A375 (cell line): ENCODE results near the gene CMTR2. TPM values are rescaled to one million over a fixed set of nuclear protein-coding genes. Genes with fewer than 3 reads are reported as not detected.

ENCODE experiments used
- total RNA-seq: library from RNA; depleted of rRNA; stranded (reverse); fragments of >200 nt; shearing (Covaris generic); gene quantifications from 2 replicates; pipeline ENCODE4 v1.2.3, GENCODE V29; 2014; rRNA removed

Gene CMTR2
- 14.9 and 15.2 TPM in 2 replicates for total RNA-seq

DNA sequence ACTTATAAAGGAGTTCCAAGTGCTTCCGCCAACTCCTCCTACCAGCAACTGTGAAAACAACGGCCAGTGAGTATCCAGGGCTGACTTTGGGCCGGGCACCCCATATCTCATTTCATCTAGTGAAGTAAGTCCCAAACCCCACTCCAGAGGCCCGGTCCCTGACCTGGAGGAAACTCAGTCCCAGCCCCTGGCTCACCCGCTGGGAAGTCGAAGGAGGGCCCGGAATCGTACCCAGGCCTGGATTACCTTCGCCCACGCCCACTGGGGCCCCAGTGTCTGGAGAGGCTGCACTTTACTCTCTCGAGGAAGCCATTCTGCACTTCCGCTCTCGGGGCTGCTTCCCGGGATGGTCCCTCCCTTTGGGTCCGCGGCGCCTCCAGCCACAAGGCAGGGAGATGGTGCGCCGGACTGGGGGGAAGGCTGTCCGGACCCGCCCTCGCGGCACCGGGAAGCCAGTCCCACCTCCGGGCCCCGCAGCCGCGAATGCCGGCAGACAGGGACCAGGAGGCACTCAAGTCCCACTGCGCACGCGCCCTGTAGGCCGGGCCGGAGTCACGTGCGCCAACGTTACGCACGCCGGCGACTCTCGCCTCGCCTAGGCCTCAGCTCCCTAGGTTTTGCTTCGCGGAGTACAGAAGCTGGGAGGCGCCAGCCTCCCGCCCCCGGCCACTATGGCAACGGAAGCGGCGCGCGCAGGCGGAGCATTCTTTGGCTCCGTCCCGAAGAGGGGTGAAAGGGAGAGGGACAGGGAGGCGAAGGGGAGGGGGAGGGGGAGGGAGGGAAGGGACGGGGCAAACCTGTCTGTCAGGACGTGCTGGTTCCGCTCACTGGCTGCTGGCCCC, at the start of gene CMTR2:
Gene CMTR2, minus strand, starts transcription at position 513 of the 842 bp plus-strand sequence. CDS start 3,482 bp downstream, outside the sequence.

Other genes starting within 250 kb of the CMTR2 start
- 0.11 and 0.34 TPM in 2 replicates for gene HYDIN, start 58.7 kb downstream of the CMTR2 start, total RNA-seq
- 27.5 and 37.9 TPM in 2 replicates for gene CALB2, start 69.3 kb upstream of the CMTR2 start, total RNA-seq
- not detected in 2 replicates for gene TLE7, start 152.7 kb upstream of the CMTR2 start, total RNA-seq
- gene ZNF23, start 172.8 kb upstream of the CMTR2 start, total RNA-seq = 9.1 and 9.2 TPM in 2 replicates
- gene ZNF19, start 199.9 kb upstream of the CMTR2 start, total RNA-seq = 2.1 and 4.6 TPM in 2 replicates
- gene CHST4, start 237.0 kb upstream of the CMTR2 start, total RNA-seq = not detected in 2 replicates